Lower lobe of right lung (tissue), 2 donors: ENCODE results near the gene VGLL2. TPM values are rescaled to one million over a fixed set of nuclear protein-coding genes. Genes with fewer than 3 reads are reported as not detected.

Experiments
- ATAC-seq, 2 donors: fragments of 200-7000 bp; cut with Tn5 transposase; one replicate each; pipeline ENCODE4 v1.9.1; 2020 to 2022; ENCODE audit warnings: mild to moderate bottlenecking in 2 of 2, moderate library complexity in 2 of 2
- DNase-seq: peaks from one replicate; pipeline ENCODE4 v3.0.0-alpha.2; 2020
- H3K27ac ChIP-seq: fragments of 200-600 bp; one replicate; pipeline ENCODE4 v1.8.0; 2022
- H3K27me3 ChIP-seq: fragments of 200-600 bp; one replicate; pipeline ENCODE4 v1.8.0; 2022; ENCODE audit warnings: low read depth
- H3K36me3 ChIP-seq: fragments of 200-600 bp; one replicate; pipeline ENCODE4 v1.8.0; 2022; ENCODE audit warnings: mild to moderate bottlenecking
- H3K4me1 ChIP-seq: fragments of 200-600 bp; one replicate; pipeline ENCODE4 v1.8.0; 2022
- H3K4me3 ChIP-seq: fragments of 200-600 bp; one replicate; pipeline ENCODE4 v1.8.0; 2022; ENCODE audit warnings: mild to moderate bottlenecking
- H3K9me3 ChIP-seq: fragments of 200-600 bp; one replicate; pipeline ENCODE4 v1.8.0; 2022
- CTCF ChIP-seq: fragments of 200-600 bp; IDR thresholded peaks from one replicate; pipeline ENCODE4 v1.8.0; 2022; ENCODE audit warnings: antibody characterized with exemption, mild to moderate bottlenecking
- intact Hi-C: fragments of 100-400 bp; cut with DNase I; formaldehyde crosslinking; loops from one replicate; pipeline ENCODE4 v1.11.0; 2022
- total RNA-seq: library from RNA; stranded (reverse); fragmentation: NEBNext Ultra II Directional; extraction: Animal tissue kit (Norgen Biotek cat#: 25700); gene quantifications from one replicate; pipeline ENCODE4 v1.2.1, GENCODE V29; 2021
- donor health status: DM: no; HTN: yes; CAD: no; lungs with severe emphysema.

The VGLL2 gene
- total RNA-seq, 1 donor from 2014 or later = not detected

DNA sequence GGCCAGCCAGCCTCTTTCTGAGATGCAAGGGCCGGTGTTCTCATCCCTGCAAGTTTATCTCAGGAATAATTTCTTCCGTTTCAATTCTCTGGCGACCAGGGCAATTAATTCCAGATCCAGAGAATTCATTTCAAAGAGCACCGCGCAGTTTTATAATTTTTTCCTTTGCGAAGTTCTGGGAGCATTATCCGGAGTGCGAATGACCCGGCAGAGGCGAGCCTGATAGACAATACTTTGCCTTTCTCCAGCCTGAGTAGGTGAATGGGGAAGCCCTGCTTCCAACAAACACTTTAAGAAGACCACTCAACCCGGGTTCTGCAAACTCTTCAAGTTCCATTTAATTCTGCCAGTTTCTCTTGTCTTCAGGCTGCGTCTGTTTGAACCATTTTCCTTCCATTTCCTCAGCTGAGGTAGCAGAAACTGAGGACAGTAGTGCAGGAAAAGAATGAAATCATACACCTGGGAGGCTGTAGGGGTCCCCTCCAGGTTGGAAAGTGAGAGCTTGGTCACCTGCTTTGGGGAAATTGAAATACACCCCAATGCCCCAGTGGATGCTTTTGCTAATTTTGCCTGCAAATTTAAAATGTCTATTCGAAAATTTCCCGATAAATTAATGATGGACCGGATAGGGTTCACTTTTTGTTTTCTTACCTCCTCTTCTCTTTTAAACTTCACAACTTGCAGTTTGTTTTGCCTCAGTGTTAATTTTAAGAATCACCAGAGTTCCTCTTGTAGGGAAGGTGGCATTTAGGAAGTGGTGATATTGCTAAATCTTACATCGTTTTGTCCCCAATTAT is 1.1 kb downstream of the VGLL2 start:
- intact Hi-C loops = no loop called here

GRCh38 chr6:117267054-117267347 is 1.6 kb downstream of the VGLL2 start:
- H3K9me3 ChIP-seq = no peaks in the 10 kb centered on the region
- ATAC-seq (no peak), DNase-seq (no peak)
- no peak overlapping the region for H3K4me3 ChIP-seq
- no peak for TF ChIP-seq CTCF
- no peak overlapping the region for H3K27ac ChIP-seq
- no peaks in the 10 kb centered on the region for H3K36me3 ChIP-seq
- intact Hi-C loops = no loop called here
- H3K27me3 ChIP-seq = peaks cover 94% of the 10 kb centered on the region
- peaks cover 22% of the 10 kb centered on the region for H3K4me1 ChIP-seq

More for the DNA sequence above, 1.1 kb downstream of the VGLL2 start:
- H3K4me1 ChIP-seq = peaks cover 22% of the 10 kb centered on the region
- DNase-seq = no peak
- peak overlapping the region; percentile 46 for H3K4me3 ChIP-seq
- peaks cover 94% of the 10 kb centered on the region for H3K27me3 ChIP-seq
- ATAC-seq = no peak
- no peaks in the 10 kb centered on the region for H3K36me3 ChIP-seq
- H3K9me3 ChIP-seq = no peaks in the 10 kb centered on the region
- TF ChIP-seq CTCF = no peak
- no peak overlapping the region for H3K27ac ChIP-seq

- no peak for TF ChIP-seq CTCF
- intact Hi-C loops = no loop called here
- Histone ChIP-seq H3K36me3 (no peaks in the 10 kb centered on the region), H3K4me1 (peaks cover 22% of the 10 kb centered on the region), H3K4me3 (no peak overlapping the region), H3K9me3 (no peaks in the 10 kb centered on the region), H3K27ac (no peak overlapping the region), H3K27me3 (peaks cover 98% of the 10 kb centered on the region)
- DNase-seq = no peak
- no peak for ATAC-seq
Observed at GRCh38 chr6:117267766-117268534, 2.6 kb downstream of the VGLL2 start.

GRCh38 chr6:117268924-117269323 is 3.6 kb downstream of the VGLL2 start:
- ATAC-seq (no peak), DNase-seq (no peak)
- Histone ChIP-seq H3K27ac (no peak overlapping the region), H3K4me1 (peaks cover 22% of the 10 kb centered on the region), H3K9me3 (no peaks in the 10 kb centered on the region), H3K4me3 (no peak overlapping the region), H3K36me3 (no peaks in the 10 kb centered on the region), H3K27me3 (peaks cover 92% of the 10 kb centered on the region)
- no peak for TF ChIP-seq CTCF
- intact Hi-C loops = no loop called here

GRCh38 chr6:117269638-117270054 is 4.3 kb downstream of the VGLL2 start:
- H3K4me3 ChIP-seq = no peak overlapping the region
- peaks cover 88% of the 10 kb centered on the region for H3K27me3 ChIP-seq
- DNase-seq = no peak
- H3K9me3 ChIP-seq = no peaks in the 10 kb centered on the region
- no peaks in the 10 kb centered on the region for H3K36me3 ChIP-seq
- no peak overlapping the region for H3K27ac ChIP-seq
- H3K4me1 ChIP-seq = peaks cover 17% of the 10 kb centered on the region
- no peak for TF ChIP-seq CTCF
- no peak for ATAC-seq
- intact Hi-C loops = no loop called here
